OCI-LY3 (cell line): ENCODE results near the gene KRTAP4-1.

Experiments
- H2AFZ ChIP-seq: fragments of 200-600, 300-600 bp; shearing (Covaris generic); 2 replicates; pipeline ENCODE4 v1.6.0; 2014; ENCODE audit warnings: antibody characterized with exemption, low read depth, low read length
- H3K27ac ChIP-seq: fragments of 200-600, 300-600 bp; sonication (generic); 2 replicates; pipeline ENCODE4 v1.5.1; 2014; ENCODE audit warnings: mild to moderate bottlenecking, low read length, moderate library complexity, mixed read lengths
- H3K27me3 ChIP-seq: fragments of 200-600, 300-600 bp; sonication (generic); 2 replicates; pipeline ENCODE4 v1.6.1; 2014; ENCODE audit warnings: low read depth, low read length, mixed read lengths
- H3K36me3 ChIP-seq: fragments of 200-600, 300-600 bp; sonication (generic); replicated peaks from 2 replicates; pipeline ENCODE3; 2014; ENCODE audit warnings: low read depth, low read length, mixed read lengths
- H3K4me1 ChIP-seq: fragments of 300-600, 200-600 bp; sonication (generic); 2 replicates; pipeline ENCODE4 v1.6.1; 2014; ENCODE audit warnings: low read length, mixed read lengths
- H3K4me2 ChIP-seq: fragments of 200-600, 300-600 bp; sonication (generic); 2 replicates; pipeline ENCODE4 v1.6.1; 2014; ENCODE audit warnings: low read length, mixed read lengths
- H3K4me3 ChIP-seq: fragments of 300-600, 200-600 bp; sonication (generic); 2 replicates; pipeline ENCODE4 v1.5.1; 2014; ENCODE audit warnings: antibody characterized with exemption, mild to moderate bottlenecking, low read length, moderate library complexity
- H3K79me2 ChIP-seq: fragments of 300-600, 200-600 bp; shearing (Covaris generic); 2 replicates; pipeline ENCODE4 v1.6.1; 2014; ENCODE audit warnings: mild to moderate bottlenecking, low read length, mixed read lengths
- H3K9ac ChIP-seq: fragments of 300-600, 200-600 bp; shearing (Covaris generic); 2 replicates; pipeline ENCODE4 v1.6.0; 2014; ENCODE audit warnings: mild to moderate bottlenecking, low read length, moderate library complexity
- H3K9me3 ChIP-seq: fragments of 200-600, 300-600 bp; shearing (Covaris generic); 2 replicates; pipeline ENCODE4 v1.6.1; 2014; ENCODE audit warnings: low read length, mixed read lengths; ENCODE audit not compliant: insufficient read depth
- H4K20me1 ChIP-seq: fragments of 200-600, 300-600 bp; sonication (generic); 2 replicates; pipeline ENCODE4 v1.6.1; 2016; ENCODE audit warnings: low read length, mixed read lengths; ENCODE audit not compliant: insufficient read depth
- EZH2phosphoT487 ChIP-seq: fragments of 200-600 bp; shearing (Covaris generic); IDR thresholded peaks from 2 replicates; pipeline ENCODE4 v1.6.1; 2018; ENCODE audit warnings: antibody characterized with exemption, mixed run types, low read depth
- TF ChIP-seq, protein P1 (sequence below): fragments of 200-600, 300-600 bp; sonication (generic); IDR thresholded peaks from 2 replicates; pipeline ENCODE4 v1.5.1; 2014; ENCODE audit warnings: antibody characterized with exemption, low read length, low read depth

The KRTAP4-1 gene

DNA sequence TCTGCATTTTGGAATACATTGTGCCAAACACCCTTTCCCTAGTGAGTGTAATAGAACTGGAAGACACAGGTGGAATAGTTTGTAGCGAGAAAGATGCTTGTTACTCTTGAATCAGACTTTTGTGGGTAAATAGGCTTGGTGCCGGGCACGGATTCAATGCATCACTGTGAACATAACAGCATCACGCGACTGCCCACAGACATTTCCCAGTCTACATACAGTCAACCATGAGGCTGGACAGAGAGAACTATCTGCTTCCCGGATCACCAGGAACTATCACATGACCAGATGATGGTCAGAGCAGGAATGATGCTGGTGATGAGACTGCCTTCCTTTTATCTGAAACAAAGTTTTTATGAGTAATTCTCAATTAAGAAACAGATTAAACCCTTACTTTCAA is 41.3 kb upstream of the KRTAP4-1 start:
- TF ChIP-seq EZH2phosphoT487, result no peak
- TF ChIP-seq, protein P1, sequence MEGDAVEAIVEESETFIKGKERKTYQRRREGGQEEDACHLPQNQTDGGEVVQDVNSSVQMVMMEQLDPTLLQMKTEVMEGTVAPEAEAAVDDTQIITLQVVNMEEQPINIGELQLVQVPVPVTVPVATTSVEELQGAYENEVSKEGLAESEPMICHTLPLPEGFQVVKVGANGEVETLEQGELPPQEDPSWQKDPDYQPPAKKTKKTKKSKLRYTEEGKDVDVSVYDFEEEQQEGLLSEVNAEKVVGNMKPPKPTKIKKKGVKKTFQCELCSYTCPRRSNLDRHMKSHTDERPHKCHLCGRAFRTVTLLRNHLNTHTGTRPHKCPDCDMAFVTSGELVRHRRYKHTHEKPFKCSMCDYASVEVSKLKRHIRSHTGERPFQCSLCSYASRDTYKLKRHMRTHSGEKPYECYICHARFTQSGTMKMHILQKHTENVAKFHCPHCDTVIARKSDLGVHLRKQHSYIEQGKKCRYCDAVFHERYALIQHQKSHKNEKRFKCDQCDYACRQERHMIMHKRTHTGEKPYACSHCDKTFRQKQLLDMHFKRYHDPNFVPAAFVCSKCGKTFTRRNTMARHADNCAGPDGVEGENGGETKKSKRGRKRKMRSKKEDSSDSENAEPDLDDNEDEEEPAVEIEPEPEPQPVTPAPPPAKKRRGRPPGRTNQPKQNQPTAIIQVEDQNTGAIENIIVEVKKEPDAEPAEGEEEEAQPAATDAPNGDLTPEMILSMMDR, result no peak
- H4K20me1 ChIP-seq, result no peaks in the 10 kb centered on the region
- no peak overlapping the region for H3K9ac ChIP-seq
- H3K27ac ChIP-seq, result no peak overlapping the region
- no peaks in the 10 kb centered on the region for H3K79me2 ChIP-seq
- H3K4me3 ChIP-seq, result no peak overlapping the region
- no peak overlapping the region for H3K4me2 ChIP-seq
- H3K27me3 ChIP-seq, result peaks cover 26% of the 10 kb centered on the region
- no peaks in the 10 kb centered on the region for H3K36me3 ChIP-seq
- H3K9me3 ChIP-seq, result no peaks in the 10 kb centered on the region
- H3K4me1 ChIP-seq, result no peaks in the 10 kb centered on the region
- no peak overlapping the region for H2AFZ ChIP-seq

DNA sequence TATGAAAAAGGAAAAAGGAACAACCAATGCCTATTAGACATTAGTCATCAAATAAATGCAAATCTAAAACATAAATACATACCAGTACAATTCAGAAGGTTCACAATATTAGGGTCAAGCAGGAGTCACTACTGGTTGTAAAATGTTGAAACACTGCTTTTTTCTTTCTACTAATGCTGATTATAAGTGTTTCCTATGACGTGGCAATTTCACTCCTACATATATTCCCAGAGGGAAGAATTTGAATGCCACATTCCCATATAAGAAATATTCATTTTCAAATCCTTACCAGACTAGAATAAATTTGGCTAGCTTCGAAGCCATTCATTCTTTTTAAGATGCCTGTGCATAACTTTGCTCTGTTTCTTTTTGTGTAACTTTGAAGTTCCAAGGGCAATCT is 39.1 kb upstream of the KRTAP4-1 start:
- H3K9me3 ChIP-seq, result no peaks in the 10 kb centered on the region
- H3K79me2 ChIP-seq, result no peaks in the 10 kb centered on the region
- no peak overlapping the region for H3K4me3 ChIP-seq
- peaks cover 22% of the 10 kb centered on the region for H3K27me3 ChIP-seq
- no peak overlapping the region for H2AFZ ChIP-seq
- no peak overlapping the region for H3K27ac ChIP-seq
- H3K4me1 ChIP-seq, result no peaks in the 10 kb centered on the region
- H3K4me2 ChIP-seq, result no peak overlapping the region
- H3K36me3 ChIP-seq, result no peaks in the 10 kb centered on the region
- no peak overlapping the region for H3K9ac ChIP-seq
- no peaks in the 10 kb centered on the region for H4K20me1 ChIP-seq
- TF ChIP-seq EZH2phosphoT487, result no peak
- TF ChIP-seq, protein P1, result no peak

DNA sequence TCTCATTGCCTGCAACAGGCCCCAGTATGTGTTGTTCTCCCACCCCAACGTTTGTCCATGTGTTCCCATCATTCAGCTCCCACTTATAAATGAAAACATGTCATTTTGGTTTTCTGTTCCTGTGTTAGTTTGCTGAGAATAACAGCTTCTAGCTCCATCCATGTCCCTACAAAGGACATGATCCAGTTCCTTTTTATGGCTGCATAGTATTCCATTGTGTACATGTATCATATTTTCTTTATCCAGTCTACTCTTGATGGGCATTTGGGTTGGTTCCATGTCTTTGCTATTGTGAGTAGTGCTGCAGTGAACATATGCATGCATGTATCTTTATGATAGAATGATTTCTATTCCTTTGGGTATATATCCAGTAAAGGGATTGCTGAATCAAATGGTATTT is 31.0 kb upstream of the KRTAP4-1 start:
- no peak overlapping the region for H2AFZ ChIP-seq
- no peak overlapping the region for H3K9ac ChIP-seq
- no peaks in the 10 kb centered on the region for H3K9me3 ChIP-seq
- no peaks in the 10 kb centered on the region for H3K36me3 ChIP-seq
- peaks cover 16% of the 10 kb centered on the region for H3K27me3 ChIP-seq
- H3K27ac ChIP-seq, result no peak overlapping the region
- TF ChIP-seq, protein P1, result no peak
- no peak for TF ChIP-seq EZH2phosphoT487
- no peaks in the 10 kb centered on the region for H3K79me2 ChIP-seq
- H4K20me1 ChIP-seq, result no peaks in the 10 kb centered on the region
- no peak overlapping the region for H3K4me2 ChIP-seq
- H3K4me1 ChIP-seq, result no peaks in the 10 kb centered on the region
- no peak overlapping the region for H3K4me3 ChIP-seq

DNA sequence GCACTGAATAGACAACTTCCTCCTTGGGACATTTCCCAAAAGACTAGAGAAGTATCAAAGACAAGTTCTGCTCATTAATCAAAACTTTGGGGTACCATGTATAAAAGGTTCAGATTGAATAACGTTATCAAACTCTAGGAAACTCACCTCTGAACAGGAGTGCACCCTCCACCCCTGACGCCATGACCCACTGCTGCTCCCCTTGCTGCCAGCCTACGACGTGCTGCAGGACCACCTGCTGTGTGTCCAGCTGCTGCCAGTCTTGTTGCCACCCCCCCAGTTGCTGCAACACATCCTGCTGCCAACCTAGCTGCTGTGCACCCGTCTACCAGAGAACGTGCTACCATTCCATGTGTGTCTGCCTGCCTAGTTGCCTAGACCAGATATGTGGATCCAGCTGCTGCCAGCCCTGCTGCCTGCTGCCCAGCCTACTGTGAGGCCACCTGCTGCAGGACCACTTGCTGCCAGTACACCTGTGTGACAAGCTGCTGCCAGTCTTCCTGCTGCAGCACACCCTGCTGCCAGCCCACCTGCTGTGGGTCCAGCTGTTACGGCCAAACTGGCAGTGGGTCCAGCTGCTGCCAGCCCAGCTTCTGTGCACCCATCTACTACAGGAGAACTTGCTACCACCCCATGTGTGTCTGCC is 27.9 kb upstream of the KRTAP4-1 start:
- Histone ChIP-seq H3K9me3 (no peaks in the 10 kb centered on the region), H3K27ac (no peak overlapping the region), H3K4me3 (no peak overlapping the region), H3K4me1 (no peaks in the 10 kb centered on the region), H3K4me2 (no peak overlapping the region), H3K36me3 (no peaks in the 10 kb centered on the region), H3K27me3 (peaks cover 34% of the 10 kb centered on the region), H3K9ac (no peak overlapping the region), H4K20me1 (no peaks in the 10 kb centered on the region), H3K79me2 (no peaks in the 10 kb centered on the region), H2AFZ (no peak overlapping the region)
- TF ChIP-seq EZH2phosphoT487, result no peak
- TF ChIP-seq, protein P1, result no peak
